ENCODE data around the gene AOPEP.

GRCh38 chr9:94768766-94769165 lies 42.3 kb downstream of the AOPEP start:
- TF ChIP-seq JUND (IDR thresholded peaks at IDR 0.05) (no peak), CTCF (IDR thresholded peaks at IDR 0.05) (no peak), EP300 (IDR thresholded peaks at IDR 0.05; ENCODE audit: borderline replicate concordance in 1 of 2, low read depth in 1 of 2, low read length in 1 of 2) (no peak), POLR2AphosphoS5 (IDR thresholded peaks at IDR 0.05; ENCODE audit: low read depth, low read length) (no peak), ZBTB33 (IDR thresholded peaks at IDR 0.05; ENCODE audit: borderline replicate concordance, low read depth) (no peak), YY1 (IDR thresholded peaks at IDR 0.05; ENCODE audit: low read depth) (no peak), REST (IDR thresholded peaks at IDR 0.05; ENCODE audit: low read depth, low read length) (no peak), USF2 (IDR thresholded peaks at IDR 0.05; ENCODE audit: borderline replicate concordance, low read depth, low read length) (no peak), EZH2phosphoT487 (IDR thresholded peaks at IDR 0.05; ENCODE audit: borderline replicate concordance, low read depth) (no peak), NRF1 (IDR thresholded peaks at IDR 0.05; ENCODE audit: low read depth, low read length) (no peak), TAF1 (IDR thresholded peaks at IDR 0.05; ENCODE audit: borderline replicate concordance, low read depth, low read length) (no peak), RAD21 (IDR thresholded peaks at IDR 0.05; ENCODE audit: low read length) (no peak)
